SU-DHL-6 (cell line): ENCODE data around the gene PPM1B.

Experiments used
- H2AFZ ChIP-seq: fragments of 200-600 bp; sonication (generic); 2 replicates; pipeline ENCODE4 v1.6.1; 2014; ENCODE audit warnings: low read depth, mild to moderate bottlenecking, moderate library complexity, mixed read lengths, antibody characterized with exemption, low read length; ENCODE audit not compliant: severe bottlenecking
- H3F3A ChIP-seq: fragments of 200-600 bp; shearing (Covaris generic); 2 replicates; pipeline ENCODE4 v1.6.0; 2016; ENCODE audit warnings: antibody characterized with exemption, mild to moderate bottlenecking; ENCODE audit not compliant: insufficient read depth
- H3K27ac ChIP-seq: fragments of 200-600 bp; sonication (generic); 2 replicates; pipeline ENCODE4 v1.5.1; 2016; ENCODE audit warnings: low read depth, mild to moderate bottlenecking, low read length, moderate library complexity, mixed read lengths
- H3K27me3 ChIP-seq: fragments of 200-600 bp; sonication (generic), shearing (Covaris generic); 2 replicates; pipeline ENCODE4 v1.6.0; 2014; ENCODE audit warnings: mild to moderate bottlenecking, low read length
- H3K36me3 ChIP-seq: fragments of 200-600 bp; sonication (generic); 2 replicates; pipeline ENCODE4 v1.6.1; 2014; ENCODE audit warnings: mild to moderate bottlenecking, low read length, mixed read lengths
- H3K4me2 ChIP-seq: fragments of 300-600, 200-600 bp; shearing (Covaris generic), sonication (generic); 2 replicates; pipeline ENCODE4 v1.6.0; 2014; ENCODE audit warnings: low read length, low read depth, mild to moderate bottlenecking; ENCODE audit not compliant: poor library complexity, severe bottlenecking
- H3K4me3 ChIP-seq: fragments of 200-600 bp; sonication (generic); 2 replicates; pipeline ENCODE4 v1.5.1; 2014; ENCODE audit warnings: antibody characterized with exemption, low read length, mild to moderate bottlenecking, mixed read lengths; ENCODE audit not compliant: insufficient read depth, poor library complexity, severe bottlenecking
- H3K79me2 ChIP-seq: fragments of 200-600 bp; sonication (generic); 2 replicates; pipeline ENCODE4 v1.6.1; 2014; ENCODE audit warnings: mild to moderate bottlenecking, low read length, moderate library complexity; ENCODE audit not compliant: insufficient read depth
- H3K9ac ChIP-seq: fragments of 200-600 bp; sonication (generic); 2 replicates; pipeline ENCODE4 v1.7.0; 2014; ENCODE audit warnings: mild to moderate bottlenecking, low read length
- H3K9me2 ChIP-seq: fragments of 200-600 bp; sonication (generic); replicated peaks from 2 replicates; pipeline ENCODE4 v1.6.1; 2014; ENCODE audit warnings: low read length; ENCODE audit not compliant: insufficient read depth
- H3K9me3 ChIP-seq: fragments of 200-600 bp; sonication (generic); 2 replicates; pipeline ENCODE4 v1.6.1; 2014; ENCODE audit warnings: low read length, mixed read lengths; ENCODE audit not compliant: insufficient read depth
- H4K20me1 ChIP-seq: fragments of 200-600 bp; sonication (generic); 2 replicates; pipeline ENCODE4 v1.6.1; 2014; ENCODE audit warnings: low read depth, mild to moderate bottlenecking, antibody characterized with exemption, low read length, moderate library complexity, mixed read lengths
- CTCF ChIP-seq: fragments of 200-600 bp; sonication (generic); IDR thresholded peaks from one replicate; pipeline ENCODE4 v1.5.1; 2017; ENCODE audit warnings: antibody characterized with exemption, mild to moderate bottlenecking, low read length, moderate library complexity; ENCODE audit not compliant: insufficient read depth, poor library complexity, severe bottlenecking
- EZH2phosphoT487 ChIP-seq: fragments of 200-600 bp; sonication (generic), shearing (Covaris generic); conservative IDR thresholded peaks from 2 replicates; pipeline ENCODE4 v1.6.1; 2018; ENCODE audit warnings: mild to moderate bottlenecking, antibody characterized with exemption, low read length, moderate library complexity, mixed read lengths

The PPM1B gene

GRCh38 chr2:44271296-44271695 lies 102.6 kb downstream of the PPM1B start:
- Histone ChIP-seq H2AFZ (no peak overlapping the region), H3K9ac (no peak overlapping the region), H3K27ac (no peak overlapping the region), H3K27me3 (no peaks in the 10 kb centered on the region), H3K36me3 (no peaks in the 10 kb centered on the region), H3K9me2 (no peaks in the 10 kb centered on the region), H3K9me3 (no peaks in the 10 kb centered on the region), H4K20me1 (no peaks in the 10 kb centered on the region), H3K4me2 (no peak overlapping the region), H3F3A (no peaks in the 10 kb centered on the region), H3K79me2 (no peaks in the 10 kb centered on the region), H3K4me3 (no peak overlapping the region)
- TF ChIP-seq CTCF (no peak), EZH2phosphoT487 (no peak)

DNA sequence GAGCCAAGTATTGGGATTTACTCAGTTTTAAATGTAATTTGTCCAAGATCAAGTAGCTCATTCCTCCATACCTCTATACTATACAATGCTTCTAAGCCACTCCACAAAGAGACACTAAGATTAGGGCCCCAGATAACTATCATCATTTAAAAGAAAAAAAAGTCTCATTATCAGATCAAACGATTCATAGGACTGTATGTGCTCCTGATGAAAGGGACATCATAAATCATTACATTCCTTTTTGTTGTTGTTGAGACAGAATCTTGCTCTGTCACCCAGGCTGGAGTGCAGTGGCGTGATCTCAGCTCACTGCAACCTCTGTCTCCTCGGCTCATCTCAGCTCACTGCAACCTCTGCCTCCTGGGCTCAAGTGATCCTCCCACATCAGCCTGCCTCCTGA lies 104.4 kb downstream of the PPM1B start:
- Histone ChIP-seq H4K20me1 (no peaks in the 10 kb centered on the region), H3K4me2 (no peak overlapping the region), H3K79me2 (no peaks in the 10 kb centered on the region), H3K9ac (no peak overlapping the region), H3K9me2 (no peaks in the 10 kb centered on the region), H3F3A (no peaks in the 10 kb centered on the region), H3K27ac (no peak overlapping the region), H3K27me3 (no peaks in the 10 kb centered on the region), H3K36me3 (no peaks in the 10 kb centered on the region), H3K9me3 (no peaks in the 10 kb centered on the region), H2AFZ (no peak overlapping the region), H3K4me3 (no peak overlapping the region)
- no peak for TF ChIP-seq CTCF
- TF ChIP-seq EZH2phosphoT487, result no peak

DNA sequence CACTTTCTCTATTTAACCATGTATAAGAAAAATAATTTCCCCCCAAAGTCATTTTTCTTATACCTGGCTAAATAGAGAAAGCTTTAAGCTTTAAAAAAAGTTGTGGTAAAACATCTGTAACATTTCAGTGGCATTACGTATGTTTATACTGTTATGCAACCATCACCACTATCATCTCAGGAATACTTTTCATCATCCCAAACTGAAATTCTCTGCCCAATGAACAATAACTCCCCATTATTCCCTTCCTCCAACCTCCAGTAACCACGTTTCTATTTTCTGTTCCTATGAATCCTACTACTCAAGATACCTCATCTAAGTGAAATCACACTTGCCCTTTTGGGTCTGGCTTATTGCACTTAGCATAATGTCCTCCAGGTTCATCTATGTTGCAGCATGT lies 104.9 kb downstream of the PPM1B start:
- Histone ChIP-seq H4K20me1 (no peaks in the 10 kb centered on the region), H3K36me3 (no peaks in the 10 kb centered on the region), H3F3A (no peaks in the 10 kb centered on the region), H3K4me2 (no peak overlapping the region), H3K27me3 (no peaks in the 10 kb centered on the region), H3K9me3 (no peaks in the 10 kb centered on the region), H3K4me3 (no peak overlapping the region), H3K27ac (no peak overlapping the region), H3K9ac (no peak overlapping the region), H2AFZ (no peak overlapping the region), H3K9me2 (no peaks in the 10 kb centered on the region), H3K79me2 (no peaks in the 10 kb centered on the region)
- TF ChIP-seq CTCF (no peak), EZH2phosphoT487 (no peak)

GRCh38 chr2:44275927-44276303 lies 107.2 kb downstream of the PPM1B start:
- no peak overlapping the region for H2AFZ ChIP-seq
- no peak overlapping the region for H3K4me3 ChIP-seq

More at GRCh38 chr2:44275927-44276303, 107.2 kb downstream of the PPM1B start:
- no peaks in the 10 kb centered on the region for H3K36me3 ChIP-seq
- no peaks in the 10 kb centered on the region for H3K9me2 ChIP-seq
- H3K9ac ChIP-seq, result no peak overlapping the region
- no peaks in the 10 kb centered on the region for H4K20me1 ChIP-seq
- H3K27ac ChIP-seq, result no peak overlapping the region
- H3K27me3 ChIP-seq, result no peaks in the 10 kb centered on the region
- H3K79me2 ChIP-seq, result no peaks in the 10 kb centered on the region
- no peaks in the 10 kb centered on the region for H3F3A ChIP-seq
- no peaks in the 10 kb centered on the region for H3K9me3 ChIP-seq
- H3K4me2 ChIP-seq, result no peak overlapping the region
- TF ChIP-seq CTCF (no peak), EZH2phosphoT487 (no peak)
